BE2C (cell line): ENCODE data around the gene GRM1.

ENCODE experiments used
- DNase-seq: peaks from one replicate; pipeline ENCODE4 v3.0.0-alpha.2; 2020
- H3K27me3 ChIP-seq: fragments of 250-450 bp; sonication (Bioruptor Pico); 2 replicates; pipeline ENCODE4 v1.5.1; 2020; ENCODE audit warnings: mild to moderate bottlenecking
- H3K36me3 ChIP-seq: fragments of 250-450 bp; sonication (Bioruptor Pico); 2 replicates; pipeline ENCODE4 v1.5.1; 2020; ENCODE audit warnings: mild to moderate bottlenecking
- H3K4me1 ChIP-seq: fragments of 250-450 bp; sonication (Bioruptor Pico); 2 replicates; pipeline ENCODE4 v1.5.1; 2020
- H3K4me3 ChIP-seq: 2 replicates; pipeline ENCODE4 v1.5.1; 2011; ENCODE audit warnings: low read depth, low read length
- H3K9me3 ChIP-seq: fragments of 250-450 bp; sonication (Bioruptor Pico); 2 replicates; pipeline ENCODE4 v1.5.1; 2020
- TF ChIP-seq, protein P1 (sequence below): IDR thresholded peaks from 2 replicates; pipeline ENCODE4 v1.5.1; 2012; ENCODE audit warnings: mild to moderate bottlenecking, low read depth, low read length

GRM1 gene

DNA sequence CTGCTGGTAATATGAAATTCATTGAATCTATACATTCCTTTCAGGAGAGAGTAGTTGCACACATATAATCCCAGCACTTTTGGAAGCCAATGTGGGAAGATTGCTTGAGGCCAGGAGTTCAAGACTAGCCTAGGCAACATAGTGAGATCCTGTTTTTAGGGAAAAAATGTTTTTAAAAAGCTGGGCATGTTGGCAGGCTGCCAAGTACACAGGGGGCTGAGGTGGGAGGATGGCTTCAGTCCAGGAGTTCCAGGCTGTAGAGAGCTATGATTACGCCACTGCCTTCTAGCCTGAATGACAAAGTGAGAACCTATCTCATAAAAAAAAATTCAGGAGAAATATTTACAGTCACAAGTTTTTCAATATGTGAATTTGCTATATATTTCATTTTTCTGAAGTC, 71.9 kb downstream of the GRM1 start:
- Histone ChIP-seq H3K36me3 (no peaks in the 10 kb centered on the region), H3K27me3 (peaks cover 2% of the 10 kb centered on the region; the same call in 1 of the 2 replicates), H3K9me3 (no peaks in the 10 kb centered on the region), H3K4me1 (no peaks in the 10 kb centered on the region), H3K4me3 (no peak overlapping the region)
- no peak for DNase-seq
- TF ChIP-seq, protein P1, sequence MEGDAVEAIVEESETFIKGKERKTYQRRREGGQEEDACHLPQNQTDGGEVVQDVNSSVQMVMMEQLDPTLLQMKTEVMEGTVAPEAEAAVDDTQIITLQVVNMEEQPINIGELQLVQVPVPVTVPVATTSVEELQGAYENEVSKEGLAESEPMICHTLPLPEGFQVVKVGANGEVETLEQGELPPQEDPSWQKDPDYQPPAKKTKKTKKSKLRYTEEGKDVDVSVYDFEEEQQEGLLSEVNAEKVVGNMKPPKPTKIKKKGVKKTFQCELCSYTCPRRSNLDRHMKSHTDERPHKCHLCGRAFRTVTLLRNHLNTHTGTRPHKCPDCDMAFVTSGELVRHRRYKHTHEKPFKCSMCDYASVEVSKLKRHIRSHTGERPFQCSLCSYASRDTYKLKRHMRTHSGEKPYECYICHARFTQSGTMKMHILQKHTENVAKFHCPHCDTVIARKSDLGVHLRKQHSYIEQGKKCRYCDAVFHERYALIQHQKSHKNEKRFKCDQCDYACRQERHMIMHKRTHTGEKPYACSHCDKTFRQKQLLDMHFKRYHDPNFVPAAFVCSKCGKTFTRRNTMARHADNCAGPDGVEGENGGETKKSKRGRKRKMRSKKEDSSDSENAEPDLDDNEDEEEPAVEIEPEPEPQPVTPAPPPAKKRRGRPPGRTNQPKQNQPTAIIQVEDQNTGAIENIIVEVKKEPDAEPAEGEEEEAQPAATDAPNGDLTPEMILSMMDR = no peak

DNA sequence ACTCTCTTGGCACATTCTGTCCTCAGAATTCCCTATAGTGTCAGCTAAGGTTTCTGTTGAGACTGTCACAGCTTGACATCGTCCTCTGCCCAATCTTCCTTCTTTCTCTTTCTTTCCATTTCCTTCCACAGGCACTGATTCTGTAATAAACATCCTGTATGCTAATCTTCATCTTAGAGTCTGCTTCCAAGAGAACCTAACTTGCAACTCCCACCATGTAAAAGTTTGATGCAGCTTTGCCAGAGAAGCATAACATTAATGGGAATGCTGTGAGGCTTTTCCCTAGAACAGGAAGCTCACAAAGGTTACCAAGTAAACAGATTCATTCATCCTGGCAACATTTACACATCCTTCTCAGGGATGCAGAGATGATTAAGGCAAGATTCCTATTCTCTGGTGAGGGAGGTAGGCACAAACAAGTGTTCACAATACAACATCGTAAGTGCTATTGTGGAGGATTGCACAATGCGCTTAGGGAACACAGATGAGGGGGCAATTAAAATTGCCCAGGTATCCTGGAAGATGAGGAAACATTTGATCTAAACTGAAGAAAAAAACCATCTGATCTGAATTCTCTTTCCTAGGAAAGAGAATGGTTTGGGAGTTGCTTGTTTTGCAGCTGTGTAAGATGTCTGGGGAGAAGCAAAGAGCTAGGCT, 74.7 kb downstream of the GRM1 start:
- no peaks in the 10 kb centered on the region for H3K36me3 ChIP-seq
- peaks cover 2% of the 10 kb centered on the region; the same call in 1 of the 2 replicates for H3K27me3 ChIP-seq
- H3K9me3 ChIP-seq = no peaks in the 10 kb centered on the region
- TF ChIP-seq, protein P1 = no peak
- no peak overlapping the region for H3K4me3 ChIP-seq
- DNase-seq = no peak
- no peaks in the 10 kb centered on the region for H3K4me1 ChIP-seq

DNA sequence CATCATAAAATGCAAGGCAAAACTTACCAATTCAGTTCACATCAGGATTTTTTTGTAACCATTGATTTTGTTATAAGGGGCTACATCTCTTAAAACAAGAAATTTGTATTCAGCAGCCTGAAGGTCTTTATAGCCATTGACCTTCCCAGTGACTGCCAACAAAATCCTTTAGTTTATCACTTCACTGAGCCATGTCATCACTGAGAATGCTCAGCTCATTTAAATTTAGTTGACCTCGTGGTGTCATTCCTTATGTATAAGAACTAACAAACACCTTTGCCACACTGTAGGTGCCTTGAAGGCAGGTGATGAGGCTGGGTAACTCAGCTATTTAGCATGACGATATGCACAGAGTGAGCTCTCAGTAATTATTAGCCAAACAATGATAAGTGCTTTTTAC, 77.7 kb downstream of the GRM1 start:
- Histone ChIP-seq H3K27me3 (peaks cover 2% of the 10 kb centered on the region; the same call in 1 of the 2 replicates), H3K4me1 (no peaks in the 10 kb centered on the region), H3K9me3 (no peaks in the 10 kb centered on the region), H3K4me3 (no peak overlapping the region), H3K36me3 (no peaks in the 10 kb centered on the region)
- no peak for DNase-seq
- TF ChIP-seq, protein P1 = no peak

DNA sequence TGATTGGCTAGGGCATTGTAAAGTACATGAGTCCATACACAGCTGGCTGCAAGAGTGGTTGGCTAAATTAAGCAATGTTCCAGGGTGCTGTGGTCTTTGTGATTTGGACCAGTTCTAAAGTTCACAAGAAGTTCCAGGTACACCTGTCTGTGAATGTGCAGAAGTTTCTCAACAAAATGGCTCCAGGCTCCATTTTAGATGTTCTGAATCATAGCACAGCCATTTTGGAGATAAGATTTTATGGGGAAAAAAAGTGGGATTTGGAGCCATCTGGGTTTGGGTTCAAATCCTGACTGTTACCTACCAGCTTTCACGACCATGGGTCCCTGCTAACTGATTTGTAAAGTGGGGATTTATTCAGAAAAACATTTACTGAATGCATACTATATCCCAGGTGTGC, 82.1 kb downstream of the GRM1 start:
- DNase-seq = no peak
- no peak overlapping the region for H3K4me3 ChIP-seq
- H3K27me3 ChIP-seq = no peaks in the 10 kb centered on the region
- TF ChIP-seq, protein P1 = no peak
- no peaks in the 10 kb centered on the region for H3K9me3 ChIP-seq
- H3K4me1 ChIP-seq = no peaks in the 10 kb centered on the region
- H3K36me3 ChIP-seq = no peaks in the 10 kb centered on the region

DNA sequence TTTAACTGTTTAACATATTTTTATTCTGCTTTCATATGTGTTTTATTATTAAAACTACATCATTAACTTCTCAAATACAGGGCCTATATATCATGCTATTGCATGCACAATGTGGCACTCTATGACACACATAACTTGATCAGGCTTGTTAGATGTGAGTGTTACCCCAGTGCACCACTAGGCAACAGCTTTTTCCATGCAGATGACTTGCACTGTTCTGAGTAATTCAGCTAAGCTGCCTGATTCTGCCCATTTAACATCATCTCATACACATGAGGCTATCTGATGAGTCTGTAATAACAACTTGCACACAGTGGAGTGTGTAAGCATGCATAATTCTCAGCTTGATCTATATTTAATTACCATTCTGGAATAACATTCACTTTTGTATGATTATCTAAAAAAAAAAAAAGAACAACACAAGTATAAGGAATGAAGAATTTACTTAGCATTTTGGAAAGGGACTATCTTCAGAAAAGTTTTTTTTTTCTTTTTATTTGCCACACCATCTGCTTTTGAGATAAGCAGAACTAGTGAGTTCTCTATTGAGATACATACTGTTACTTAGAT, 83.1 kb downstream of the GRM1 start:
- Histone ChIP-seq H3K9me3 (no peaks in the 10 kb centered on the region), H3K4me1 (no peaks in the 10 kb centered on the region), H3K36me3 (no peaks in the 10 kb centered on the region), H3K27me3 (no peaks in the 10 kb centered on the region), H3K4me3 (no peak overlapping the region)
- DNase-seq = no peak
- TF ChIP-seq, protein P1 = no peak

DNA sequence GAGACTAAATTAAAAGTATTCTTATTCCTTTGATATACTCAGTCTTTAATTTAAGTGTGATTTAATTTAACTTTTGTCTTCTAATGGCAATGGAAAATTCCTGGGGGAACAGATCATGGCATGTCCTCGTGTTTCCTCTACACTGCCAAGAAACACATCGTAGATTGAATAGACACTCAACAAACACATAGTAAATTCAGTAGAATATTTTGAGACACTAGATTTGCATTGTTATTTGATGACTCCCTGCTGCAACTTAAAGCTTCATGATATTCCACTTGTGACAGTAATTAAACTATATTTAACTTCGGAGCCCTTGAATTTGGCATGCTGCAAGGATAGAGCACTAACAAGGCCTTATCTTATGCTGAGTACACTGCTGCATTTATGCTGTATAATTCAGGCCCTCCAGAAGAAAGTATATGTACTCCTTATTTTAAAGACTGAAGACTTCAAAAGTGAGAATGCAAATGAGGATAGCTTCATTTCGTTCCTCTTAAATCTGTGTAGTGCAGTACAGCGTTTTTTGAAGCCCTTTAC, 84.3 kb downstream of the GRM1 start:
- H3K36me3 ChIP-seq = no peaks in the 10 kb centered on the region
- DNase-seq = no peak
- no peaks in the 10 kb centered on the region for H3K4me1 ChIP-seq
- TF ChIP-seq, protein P1 = no peak
- H3K27me3 ChIP-seq = no peaks in the 10 kb centered on the region
- no peaks in the 10 kb centered on the region for H3K9me3 ChIP-seq
- H3K4me3 ChIP-seq = no peak overlapping the region
